ENCODE measurements around the gene THSD7B.

DNA sequence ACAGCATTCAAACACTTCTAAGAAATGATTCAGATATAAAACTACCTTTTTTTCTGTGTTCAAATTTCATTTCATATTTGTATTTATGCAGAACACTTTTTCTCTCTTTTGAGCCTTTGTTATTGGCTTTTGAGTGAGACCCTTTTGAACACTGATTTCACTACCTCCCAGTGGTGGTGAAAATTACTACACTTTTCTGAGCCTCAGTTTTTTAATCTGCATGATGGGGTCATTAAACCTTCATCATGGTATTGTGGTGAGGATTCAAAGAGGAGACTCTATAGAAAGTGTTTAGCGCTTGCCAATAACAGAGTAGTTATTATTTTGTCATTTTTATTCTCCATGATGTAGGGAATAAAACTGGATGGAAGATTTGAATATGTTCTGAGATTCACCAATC lies 169.8 kb downstream of the THSD7B start:
- TF ChIP-seq, protein P1, sequence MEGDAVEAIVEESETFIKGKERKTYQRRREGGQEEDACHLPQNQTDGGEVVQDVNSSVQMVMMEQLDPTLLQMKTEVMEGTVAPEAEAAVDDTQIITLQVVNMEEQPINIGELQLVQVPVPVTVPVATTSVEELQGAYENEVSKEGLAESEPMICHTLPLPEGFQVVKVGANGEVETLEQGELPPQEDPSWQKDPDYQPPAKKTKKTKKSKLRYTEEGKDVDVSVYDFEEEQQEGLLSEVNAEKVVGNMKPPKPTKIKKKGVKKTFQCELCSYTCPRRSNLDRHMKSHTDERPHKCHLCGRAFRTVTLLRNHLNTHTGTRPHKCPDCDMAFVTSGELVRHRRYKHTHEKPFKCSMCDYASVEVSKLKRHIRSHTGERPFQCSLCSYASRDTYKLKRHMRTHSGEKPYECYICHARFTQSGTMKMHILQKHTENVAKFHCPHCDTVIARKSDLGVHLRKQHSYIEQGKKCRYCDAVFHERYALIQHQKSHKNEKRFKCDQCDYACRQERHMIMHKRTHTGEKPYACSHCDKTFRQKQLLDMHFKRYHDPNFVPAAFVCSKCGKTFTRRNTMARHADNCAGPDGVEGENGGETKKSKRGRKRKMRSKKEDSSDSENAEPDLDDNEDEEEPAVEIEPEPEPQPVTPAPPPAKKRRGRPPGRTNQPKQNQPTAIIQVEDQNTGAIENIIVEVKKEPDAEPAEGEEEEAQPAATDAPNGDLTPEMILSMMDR (IDR thresholded peaks at IDR 0.05), result no peak
- no peak for TF ChIP-seq EZH2phosphoT487 (IDR thresholded peaks at IDR 0.05)

Measured in neural progenitor cell (in vitro differentiated cells).